IMR-90 (cell line): ENCODE measurements around the gene TCEAL4. TPM values are rescaled to one million over a fixed set of nuclear protein-coding genes. Genes with fewer than 3 reads are reported as not detected.

Experiments used
- ATAC-seq: fragments of 200-7000 bp; cut with Tn5 transposase; 2 replicates; pipeline ENCODE4 v1.9.1; 2020; ENCODE audit warnings: low read depth, mild to moderate bottlenecking, moderate library complexity
- BruUV-seq: library from RNA; stranded (reverse); fragments of 400-500 nt; replicated peaks from 2 replicates; lab custom pipeline; 2021; lab: Mats Ljungman, UMichigan
- CTCF ChIA-PET: fragments of 300-600 bp; formaldehyde crosslinking; extraction: SDS; loops from one replicate; lab custom pipeline; 2021; ENCODE audit warnings: antibody characterized with exemption; lab: Yijun Ruan, JAX
- POLR2A ChIA-PET: fragments of 300-600 bp; sonication (Branson Sonifier 250); formaldehyde crosslinking; loops from one replicate; lab custom pipeline; 2022; ENCODE audit warnings: antibody characterized with exemption; ENCODE audit not compliant: unreplicated experiment; lab: Charles Lee
- DNase-seq: peaks from one replicate; pipeline ENCODE4 v3.0.0; 2013
- H2AFZ ChIP-seq: replicated peaks from 2 replicates; pipeline ENCODE3; 2013; ENCODE audit warnings: low read length, mild to moderate bottlenecking; ENCODE audit not compliant: poor library complexity
- H2AK5ac ChIP-seq: 2 replicates; pipeline ENCODE4 v1.6.1; 2013; ENCODE audit warnings: low read depth, low read length, inconsistent platforms
- H2AK9ac ChIP-seq: replicated peaks from 2 replicates; pipeline ENCODE3; 2013; ENCODE audit warnings: mild to moderate bottlenecking, low read depth, low read length, moderate library complexity; ENCODE audit not compliant: poor library complexity
- H2BK120ac ChIP-seq: 2 replicates; pipeline ENCODE4 v1.6.1; 2013; ENCODE audit warnings: low read depth, low read length, inconsistent platforms
- H2BK15ac ChIP-seq: 3 replicates; pipeline ENCODE4 v1.6.1; 2013; ENCODE audit warnings: low read depth, low read length, inconsistent platforms
- H2BK20ac ChIP-seq: 2 replicates; pipeline ENCODE4 v1.6.1; 2013; ENCODE audit warnings: low read depth, mild to moderate bottlenecking, inconsistent platforms, low read length, moderate library complexity
- H2BK5ac ChIP-seq: 2 replicates; pipeline ENCODE4 v1.6.1; 2013; ENCODE audit warnings: mild to moderate bottlenecking, low read depth, low read length, inconsistent platforms; ENCODE audit not compliant: poor library complexity, severe bottlenecking
- H3K14ac ChIP-seq: replicated peaks from 2 replicates; pipeline ENCODE4 v1.6.1; 2013; ENCODE audit warnings: low read depth, low read length, inconsistent platforms
- H3K18ac ChIP-seq: 2 replicates; pipeline ENCODE4 v1.6.1; 2013; ENCODE audit warnings: low read depth, low read length, control low read depth
- H3K23ac ChIP-seq: 2 replicates; pipeline ENCODE4 v1.6.1; 2013; ENCODE audit warnings: low read depth, low read length, inconsistent platforms
- H3K27ac ChIP-seq: 2 replicates; pipeline ENCODE4 v1.5.1; 2013; ENCODE audit warnings: mild to moderate bottlenecking, control low read depth, low read length; ENCODE audit not compliant: insufficient read depth
- H3K27me3 ChIP-seq: 2 replicates; pipeline ENCODE4 v1.6.1; 2013; ENCODE audit warnings: low read length; ENCODE audit not compliant: control insufficient read depth, insufficient read depth
- H3K36me3 ChIP-seq: 2 replicates; pipeline ENCODE4 v1.6.1; 2013; ENCODE audit warnings: low read length, mixed read lengths; ENCODE audit not compliant: control insufficient read depth, insufficient read depth
- H3K4ac ChIP-seq: 2 replicates; pipeline ENCODE4 v1.6.1; 2013; ENCODE audit warnings: low read depth, low read length, inconsistent platforms
- H3K4me1 ChIP-seq: 2 replicates; pipeline ENCODE4 v1.6.1; 2013; ENCODE audit warnings: low read length, mixed read lengths; ENCODE audit not compliant: control insufficient read depth, insufficient read depth
- H3K4me2 ChIP-seq: 2 replicates; pipeline ENCODE4 v1.6.1; 2013; ENCODE audit warnings: low read depth, mild to moderate bottlenecking, control low read depth, low read length, moderate library complexity
- H3K4me3 ChIP-seq: 2 replicates; pipeline ENCODE4 v1.5.1; 2013; ENCODE audit warnings: low read depth, mild to moderate bottlenecking, control low read depth, low read length, moderate library complexity; ENCODE audit not compliant: insufficient read depth
- H3K56ac ChIP-seq: 2 replicates; pipeline ENCODE4 v1.6.1; 2013; ENCODE audit warnings: low read length, inconsistent platforms; ENCODE audit not compliant: insufficient read depth; ENCODE audit errors: extremely low read depth
- H3K79me1 ChIP-seq, 2 experiments: 2 replicates each; pipeline ENCODE4 v1.6.1; 2013; ENCODE audit warnings: low read length in 2 of 2, inconsistent platforms in 1 of 2, low read depth in 1 of 2
- H3K9ac ChIP-seq: 2 replicates; pipeline ENCODE4 v1.6.1; 2013; ENCODE audit warnings: low read depth, low read length, control low read depth
- H3K9me1 ChIP-seq: 2 replicates; pipeline ENCODE4 v1.6.1; 2013; ENCODE audit warnings: low read length, inconsistent platforms; ENCODE audit not compliant: insufficient read depth
- H3K9me3 ChIP-seq: 2 replicates; pipeline ENCODE4 v1.6.1; 2013; ENCODE audit warnings: low read length; ENCODE audit not compliant: control insufficient read depth, insufficient read depth
- H4K20me1 ChIP-seq: 2 replicates; pipeline ENCODE4 v1.6.1; 2013; ENCODE audit warnings: low read length, inconsistent platforms; ENCODE audit not compliant: insufficient read depth
- H4K5ac ChIP-seq: 2 replicates; pipeline ENCODE4 v1.6.1; 2013; ENCODE audit warnings: mild to moderate bottlenecking, low read depth, low read length, control low read depth
- H4K8ac ChIP-seq, 2 experiments: 2 replicates each; pipeline ENCODE4 v1.6.1; 2013; ENCODE audit warnings: low read depth in 2 of 2, low read length in 2 of 2, control low read depth in 1 of 2, inconsistent platforms in 1 of 2
- H4K91ac ChIP-seq: 2 replicates; pipeline ENCODE4 v1.6.1; 2013; ENCODE audit warnings: low read depth, low read length, inconsistent platforms; ENCODE audit not compliant: insufficient read depth
- CEBPB ChIP-seq: IDR thresholded peaks from 2 replicates; pipeline ENCODE4 v1.6.1; 2012; ENCODE audit warnings: low read depth, low read length, improper control_type of control experiment
- NFE2L2 ChIP-seq: fragments of 150-350 bp; IDR thresholded peaks from 2 replicates; pipeline ENCODE4 v1.6.1; 2016; ENCODE audit warnings: low read depth, mild to moderate bottlenecking, low read length
- WGBS, 2 experiments: methylation state at CpG; one replicate each; pipeline versions ENCODE4 v1.1.5 to v1.1.7; 2013; ENCODE audit warnings: missing lambda C conversion rate in 2 of 2; ENCODE audit not compliant: insufficient read length in 1 of 2; ENCODE audit errors: extremely low coverage in 2 of 2; 5-methylcytosine and 5-hydroxymethylcytosine counted together
- dilution Hi-C: fragments of 300-500 bp; cut with HindIII; formaldehyde crosslinking; loops from one replicate; pipeline ENCODE4 v1.14.3; 2018; ENCODE audit warnings: low sequenced_read_pairs; ENCODE audit not compliant: unreplicated experiment
- in situ Hi-C: fragments of 300-500 bp; cut with MboI; formaldehyde crosslinking; loops from 3 replicates; pipeline ENCODE4 v1.14.3; 2019; ENCODE audit warnings: low sequenced_read_pairs, inconsistent platforms, mixed read lengths
- intact Hi-C: fragments of 100-400 bp; cut with micrococcal nuclease; formaldehyde crosslinking; loops from 2 replicates; pipeline ENCODE4 v1.10.0; 2022
- polyA plus RNA-seq, 3 experiments: library from polyadenylated mRNA; depleted of rRNA; stranded (reverse); fragments of >200 nt; gene quantifications; 2 replicates each; pipeline ENCODE4 v1.2.3, GENCODE V29; 2012; ENCODE audit warnings: low replicate concordance in 1 of 3
- total RNA-seq: library from RNA; depleted of rRNA; stranded (reverse); fragments of >200 nt; gene quantifications from 2 replicates; pipeline ENCODE4 v1.2.3, GENCODE V29; 2012
- TF ChIP-seq, protein P1 (sequence below): fragments of 150-350 bp; IDR thresholded peaks from 2 replicates; pipeline ENCODE4 v1.6.1; 2016; ENCODE audit warnings: low read depth, mild to moderate bottlenecking, low read length, moderate library complexity, borderline replicate concordance

The TCEAL4 gene
- total and polyA plus RNA-seq, 2 of the 4 experiments (the other 2 are of a cell fraction), result 11.1 to 31.9 TPM

DNA sequence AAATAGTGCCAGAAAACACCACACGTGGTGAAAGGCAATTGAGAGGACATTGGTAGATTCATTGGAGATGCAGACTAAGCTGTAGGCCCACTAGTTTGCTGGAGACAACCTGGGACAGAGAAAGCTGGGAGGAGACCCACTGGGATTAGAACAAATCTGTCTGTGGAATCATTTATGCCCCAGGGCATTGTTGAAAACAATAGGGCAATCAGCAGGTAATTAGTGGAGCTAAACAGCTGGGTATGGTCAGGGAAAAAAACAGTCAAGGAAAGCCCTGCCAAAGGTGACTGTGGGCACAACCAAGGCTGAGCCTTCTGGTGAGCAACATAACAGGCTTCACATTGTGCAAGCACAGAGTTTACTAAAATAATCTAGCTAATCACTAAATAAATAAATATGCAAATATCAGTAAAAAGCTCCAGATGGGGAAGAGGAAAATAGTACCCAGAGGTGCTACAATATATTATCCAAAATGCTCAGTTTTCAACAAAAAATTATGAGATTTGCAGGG, 31.4 kb downstream of the TCEAL4 start:
- TF ChIP-seq CEBPB (peak; percentile 53; the same call in 1 of the 2 replicates), NFE2L2 (no peak)
- TF ChIP-seq, protein P1, sequence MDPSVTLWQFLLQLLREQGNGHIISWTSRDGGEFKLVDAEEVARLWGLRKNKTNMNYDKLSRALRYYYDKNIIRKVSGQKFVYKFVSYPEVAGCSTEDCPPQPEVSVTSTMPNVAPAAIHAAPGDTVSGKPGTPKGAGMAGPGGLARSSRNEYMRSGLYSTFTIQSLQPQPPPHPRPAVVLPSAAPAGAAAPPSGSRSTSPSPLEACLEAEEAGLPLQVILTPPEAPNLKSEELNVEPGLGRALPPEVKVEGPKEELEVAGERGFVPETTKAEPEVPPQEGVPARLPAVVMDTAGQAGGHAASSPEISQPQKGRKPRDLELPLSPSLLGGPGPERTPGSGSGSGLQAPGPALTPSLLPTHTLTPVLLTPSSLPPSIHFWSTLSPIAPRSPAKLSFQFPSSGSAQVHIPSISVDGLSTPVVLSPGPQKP, result no peak

More for the DNA sequence above, 31.4 kb downstream of the TCEAL4 start:
- Histone ChIP-seq H3K79me1 (peaks cover 0 to 16% of the 10 kb centered on the region in 2 experiments; a peak in 1 of 4 replicates), H3K4me2 (no peak overlapping the region), H4K5ac (no peak overlapping the region), H2BK20ac (no peak overlapping the region), H3K18ac (no peak overlapping the region), H3K23ac (no peak overlapping the region), H2AK9ac (no peak overlapping the region), H2BK5ac (no peak overlapping the region), H3K9me3 (no peaks in the 10 kb centered on the region), H3K4me1 (peaks cover 1% of the 10 kb centered on the region; the same call in 1 of the 2 replicates), H3K27me3 (no peaks in the 10 kb centered on the region), H3K14ac (no peak overlapping the region), H3K27ac (no peak overlapping the region), H3K36me3 (no peaks in the 10 kb centered on the region), H2BK120ac (no peak overlapping the region), H3K4me3 (no peak overlapping the region), H2AK5ac (0 out of 2 replicates have a peak overlapping the region, but pooled peaks have one; percentile 14), H3K9me1 (no peaks in the 10 kb centered on the region), H3K4ac (no peak overlapping the region), H4K8ac (no peak overlapping the region; a peak in 1 of 4 replicates), H3K9ac (no peak overlapping the region), H2BK15ac (no peak overlapping the region), H3K56ac (no peak overlapping the region), H4K20me1 (no peaks in the 10 kb centered on the region), H4K91ac (no peak overlapping the region), H2AFZ (no peak overlapping the region)
- in situ Hi-C loops, result no loop called here
- POLR2A ChIA-PET, result no interaction called here
- DNase-seq (no peak), ATAC-seq (no peak)
- 80% methylated on average over 1 of the region's 1 CpG; no CpG with 5 or more reads in 1 of the 2 experiments for WGBS, 2 experiments
- BruUV-seq, result no TSS peak
- intact Hi-C loops, result no loop called here
- CTCF ChIA-PET, result no interaction called here
- dilution Hi-C loops, result no loop called here
